Skeletal muscle tissue (tissue), 4 donors: Measurements from ENCODE around the gene SPON1. TPM values are rescaled to one million over a fixed set of nuclear protein-coding genes. Genes with fewer than 3 reads are reported as not detected.
"Not testable (repeated sequence)": the region's sequence is repeated elsewhere in the genome, so short reads cannot be mapped to it uniquely, and the experiment has no call there.

ENCODE experiments used
- H3K27ac ChIP-seq: one replicate; pipeline ENCODE4 v1.7.0; 2013; ENCODE audit warnings: mild to moderate bottlenecking, low read depth, low read length, inconsistent platforms
- H3K27me3 ChIP-seq, 3 donors: one replicate each; pipeline ENCODE4 v1.7.0; 2013; ENCODE audit warnings: low read length in 3 of 3; ENCODE audit not compliant: control insufficient read depth in 3 of 3, insufficient read depth in 3 of 3
- H3K36me3 ChIP-seq, 3 donors: one replicate each; pipeline ENCODE4 v1.7.0; 2013; ENCODE audit warnings: low read length in 3 of 3; ENCODE audit not compliant: control insufficient read depth in 3 of 3, insufficient read depth in 3 of 3
- H3K4me1 ChIP-seq, 3 donors: one replicate each; pipeline ENCODE4 v1.7.0; 2013; ENCODE audit warnings: low read length in 3 of 3, mild to moderate bottlenecking in 3 of 3; ENCODE audit not compliant: control insufficient read depth in 3 of 3, insufficient read depth in 3 of 3
- H3K4me3 ChIP-seq, 3 donors: one replicate each; pipeline ENCODE4 v1.7.0; 2013; ENCODE audit warnings: low read length in 3 of 3
- H3K9ac ChIP-seq, 3 donors: one replicate each; pipeline ENCODE4 v1.7.0; 2013; ENCODE audit warnings: low read length in 3 of 3, mild to moderate bottlenecking in 3 of 3, moderate library complexity in 2 of 3, low read depth in 1 of 3
- H3K9me3 ChIP-seq, 3 donors: one replicate each; pipeline ENCODE4 v1.7.0; 2013; ENCODE audit warnings: low read length in 3 of 3; ENCODE audit not compliant: control insufficient read depth in 3 of 3
- total RNA-seq: library from RNA; depleted of rRNA; stranded (reverse); fragments of >200 nt; gene quantifications from one replicate; pipeline ENCODE4 v1.2.3, GENCODE V29; 2014
- donor health status: Osteomylitis.

SPON1 gene
- total RNA-seq, result 20.4 TPM

DNA sequence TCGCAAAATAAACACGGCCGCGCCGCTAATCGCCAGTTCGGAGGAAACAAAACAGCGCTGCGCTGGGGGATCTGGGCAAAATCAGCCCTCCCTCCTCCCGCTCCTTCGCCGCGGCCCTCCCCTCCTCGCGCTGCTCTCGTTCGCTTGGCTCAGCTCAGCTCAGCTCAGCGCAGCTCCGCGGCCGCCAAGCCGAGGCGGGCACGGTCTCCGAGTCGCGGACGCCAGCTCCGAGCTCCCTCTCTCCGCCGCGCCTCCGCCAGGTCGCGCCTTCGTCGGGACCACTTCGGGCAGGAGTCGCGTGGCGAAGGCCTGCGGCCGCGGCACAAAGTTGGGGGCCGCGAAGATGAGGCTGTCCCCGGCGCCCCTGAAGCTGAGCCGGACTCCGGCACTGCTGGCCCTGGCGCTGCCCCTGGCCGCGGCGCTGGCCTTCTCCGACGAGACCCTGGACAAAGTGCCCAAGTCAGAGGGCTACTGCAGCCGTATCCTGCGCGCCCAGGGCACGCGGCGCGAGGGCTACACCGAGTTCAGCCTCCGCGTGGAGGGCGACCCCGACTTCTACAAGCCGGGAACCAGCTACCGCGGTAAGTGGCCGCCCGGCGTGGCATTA lies at the start of gene SPON1:
Gene SPON1 (plus strand): TSS at position 162 of the 607 bp plus-strand sequence. CDS start 182 bp downstream, at position 344.
- Histone ChIP-seq H3K4me3 (peak within 1 kb of the TSS in 1 of 3 donors; percentile 43), H3K36me3 (no peaks in the 10 kb centered on the region), H3K9me3 (no peaks in the 10 kb centered on the region), H3K27ac (peak within 1 kb of the TSS; percentile 25), H3K9ac (no peak within 1 kb of the TSS), H3K4me1 (peaks cover 0 to 15% (median 2%) of the 10 kb centered on the region in 3 donors), H3K27me3 (peaks cover 38 to 57% (median 51%) of the 10 kb centered on the region in 3 donors)

DNA sequence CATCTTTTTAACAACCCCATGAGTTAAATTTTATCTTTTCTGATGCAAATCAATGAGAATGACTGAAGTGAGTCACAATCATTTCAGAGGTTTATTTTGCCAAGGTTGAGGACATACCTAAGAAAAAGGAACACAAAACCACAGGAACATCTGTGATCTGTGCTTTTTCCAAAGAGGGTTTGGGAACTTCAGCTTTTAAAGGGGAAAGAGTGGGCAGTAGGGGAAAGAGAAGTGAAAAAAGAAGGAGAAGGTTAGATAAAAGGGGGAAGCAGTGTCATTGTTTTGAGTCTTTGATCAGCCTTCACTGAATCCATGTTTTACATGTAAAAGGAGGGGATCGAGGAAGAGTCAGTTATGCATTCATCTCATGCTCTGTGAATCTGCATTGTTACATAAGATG lies 45.3 kb upstream of the SPON1 start:
- no peaks in the 10 kb centered on the region for H3K36me3 ChIP-seq
- no peak overlapping the region for H3K27ac ChIP-seq
- H3K4me3 ChIP-seq, result no peak overlapping the region
- H3K4me1 ChIP-seq, result no peaks in the 10 kb centered on the region
- H3K9me3 ChIP-seq, result no peaks in the 10 kb centered on the region
- no peaks in the 10 kb centered on the region for H3K27me3 ChIP-seq
- no peak overlapping the region for H3K9ac ChIP-seq

DNA sequence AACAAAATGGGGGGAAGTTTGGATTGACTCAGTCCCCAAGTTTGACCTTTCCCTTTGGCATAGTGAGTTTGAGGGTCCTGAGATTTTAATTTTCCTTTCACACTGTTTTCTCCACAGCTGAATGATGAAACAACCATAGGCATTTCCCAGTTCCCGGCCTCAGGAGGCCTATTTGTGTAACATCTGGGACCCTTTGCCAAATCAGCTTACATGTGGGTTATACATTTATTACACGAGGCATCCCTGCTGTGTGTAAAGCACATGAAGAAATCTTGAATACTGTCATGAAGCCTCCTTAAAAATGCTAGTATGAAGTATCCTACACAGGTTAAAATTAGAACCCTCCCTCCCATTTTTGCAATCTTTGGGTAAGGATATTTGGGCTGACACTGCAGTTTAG lies 44.6 kb upstream of the SPON1 start:
- no peak overlapping the region for H3K4me3 ChIP-seq
- no peaks in the 10 kb centered on the region for H3K36me3 ChIP-seq
- no peaks in the 10 kb centered on the region for H3K9me3 ChIP-seq
- H3K9ac ChIP-seq, result no peak overlapping the region
- H3K4me1 ChIP-seq, result no peaks in the 10 kb centered on the region
- H3K27ac ChIP-seq, result no peak overlapping the region
- no peaks in the 10 kb centered on the region for H3K27me3 ChIP-seq

DNA sequence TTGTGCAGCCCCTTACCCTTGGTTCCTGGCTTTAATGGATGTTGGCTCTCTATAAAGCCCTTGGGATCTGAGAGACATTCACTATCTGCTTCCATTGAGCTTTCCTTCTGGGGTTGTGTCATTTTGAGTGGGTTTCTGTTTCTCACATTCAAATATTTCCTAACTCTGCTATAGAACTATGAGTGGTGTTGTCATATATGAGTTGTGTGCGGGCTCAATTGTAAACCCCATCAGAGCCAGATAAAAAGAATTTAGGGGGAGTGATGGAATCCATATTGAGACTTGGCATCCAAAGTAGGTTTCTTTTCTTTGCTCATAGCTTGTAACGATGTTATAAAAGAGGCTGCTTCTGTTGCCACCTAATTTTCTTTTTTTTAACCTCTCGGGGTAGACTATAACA lies 41.8 kb upstream of the SPON1 start:
- Histone ChIP-seq H3K4me1 (no peaks in the 10 kb centered on the region), H3K9me3 (no peaks in the 10 kb centered on the region), H3K27me3 (no peaks in the 10 kb centered on the region), H3K4me3 (no peak overlapping the region), H3K27ac (no peak overlapping the region), H3K9ac (no peak overlapping the region), H3K36me3 (no peaks in the 10 kb centered on the region)

DNA sequence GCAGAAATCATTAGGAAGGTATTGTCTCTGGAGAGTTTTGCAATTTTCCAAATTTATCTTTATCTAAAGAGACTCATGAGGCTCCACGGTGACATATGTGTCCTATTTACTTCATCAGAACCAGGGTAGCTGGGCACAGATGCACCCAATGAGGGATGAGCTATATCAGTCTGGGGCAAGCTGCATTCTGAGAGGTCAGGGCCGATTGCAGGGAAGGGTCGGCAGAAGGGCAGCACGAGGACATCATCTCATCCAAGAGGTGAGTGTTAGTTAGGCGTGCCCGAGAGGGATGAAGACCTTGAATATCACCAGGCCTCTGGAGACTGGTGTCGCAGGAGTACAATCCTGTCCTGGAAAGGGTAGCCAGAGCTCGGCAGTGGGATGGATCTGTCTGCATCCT lies 41.0 kb upstream of the SPON1 start:
- H3K9me3 ChIP-seq, result no peaks in the 10 kb centered on the region
- no peaks in the 10 kb centered on the region for H3K27me3 ChIP-seq
- H3K9ac ChIP-seq, result no peak overlapping the region
- H3K4me1 ChIP-seq, result no peaks in the 10 kb centered on the region
- no peaks in the 10 kb centered on the region for H3K36me3 ChIP-seq
- H3K27ac ChIP-seq, result no peak overlapping the region
- H3K4me3 ChIP-seq, result no peak overlapping the region

DNA sequence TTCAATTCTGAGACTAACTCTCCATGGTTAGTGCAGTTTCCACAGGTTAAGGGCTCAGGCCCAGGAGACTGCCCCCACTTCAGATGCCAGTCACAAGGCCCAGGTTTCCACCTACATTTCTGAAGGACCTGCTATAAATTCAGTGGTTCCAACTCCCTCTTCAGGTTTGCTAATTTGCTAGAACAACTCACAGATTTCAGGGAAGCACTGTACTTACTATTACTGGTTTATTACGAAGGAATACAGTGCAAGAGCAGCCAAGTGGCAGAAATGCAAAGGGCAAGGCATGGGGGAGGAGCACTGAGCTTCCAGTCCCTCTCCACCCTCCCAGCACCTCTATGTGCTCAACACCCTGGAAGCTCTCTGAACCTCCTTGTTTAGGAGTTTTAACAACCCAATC lies 39.3 kb upstream of the SPON1 start:
- H3K4me3 ChIP-seq, result no peak overlapping the region

DNA sequence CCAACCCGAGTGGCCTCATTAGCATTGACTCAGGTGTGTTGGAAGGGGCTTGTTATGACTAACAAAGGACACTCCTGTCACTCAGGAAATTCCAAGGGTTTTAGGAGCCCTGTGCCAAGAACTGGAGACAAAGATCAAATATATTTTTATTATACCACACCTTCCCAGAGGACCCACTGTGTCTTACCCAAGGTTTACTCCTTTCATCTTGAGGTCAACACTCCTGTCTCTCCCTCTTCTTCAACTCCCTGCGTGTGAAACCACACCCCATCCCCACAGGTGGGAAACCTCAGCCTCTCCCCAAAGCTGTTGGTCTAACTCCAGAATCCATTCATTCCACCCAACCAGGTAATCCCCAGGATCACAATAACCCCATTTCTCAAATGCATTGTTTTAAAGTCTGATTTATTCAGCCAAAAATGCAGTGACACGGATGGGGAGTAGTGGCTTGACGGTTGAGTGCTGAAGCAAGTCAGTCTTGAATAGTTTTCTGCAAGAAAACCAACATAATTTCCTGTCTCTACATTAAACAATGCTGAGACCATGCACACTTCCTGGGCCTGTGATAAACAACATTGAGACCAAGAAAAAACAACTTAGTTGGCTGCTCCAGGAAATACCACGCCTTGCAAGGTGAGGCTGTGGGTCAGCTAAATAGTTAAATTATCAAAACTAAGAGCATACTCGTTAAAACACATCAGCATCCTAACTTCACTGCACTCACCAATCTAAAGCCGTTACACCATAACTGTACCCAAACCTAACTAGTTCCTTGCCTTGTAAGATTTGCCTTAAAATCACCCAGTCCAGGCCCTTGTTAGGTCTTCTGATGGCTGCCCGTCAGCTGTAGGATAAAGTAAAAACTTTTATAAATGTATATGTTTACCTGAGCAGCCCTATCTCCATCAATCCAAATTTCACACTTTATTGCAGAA lies 38.5 kb upstream of the SPON1 start:
- no peak overlapping the region for H3K4me3 ChIP-seq

More for the DNA sequence above, 39.3 kb upstream of the SPON1 start:
- no peaks in the 10 kb centered on the region for H3K36me3 ChIP-seq
- no peak overlapping the region for H3K9ac ChIP-seq
- no peaks in the 10 kb centered on the region for H3K27me3 ChIP-seq
- no peaks in the 10 kb centered on the region for H3K4me1 ChIP-seq
- no peak overlapping the region for H3K27ac ChIP-seq
- H3K9me3 ChIP-seq, result no peaks in the 10 kb centered on the region

DNA sequence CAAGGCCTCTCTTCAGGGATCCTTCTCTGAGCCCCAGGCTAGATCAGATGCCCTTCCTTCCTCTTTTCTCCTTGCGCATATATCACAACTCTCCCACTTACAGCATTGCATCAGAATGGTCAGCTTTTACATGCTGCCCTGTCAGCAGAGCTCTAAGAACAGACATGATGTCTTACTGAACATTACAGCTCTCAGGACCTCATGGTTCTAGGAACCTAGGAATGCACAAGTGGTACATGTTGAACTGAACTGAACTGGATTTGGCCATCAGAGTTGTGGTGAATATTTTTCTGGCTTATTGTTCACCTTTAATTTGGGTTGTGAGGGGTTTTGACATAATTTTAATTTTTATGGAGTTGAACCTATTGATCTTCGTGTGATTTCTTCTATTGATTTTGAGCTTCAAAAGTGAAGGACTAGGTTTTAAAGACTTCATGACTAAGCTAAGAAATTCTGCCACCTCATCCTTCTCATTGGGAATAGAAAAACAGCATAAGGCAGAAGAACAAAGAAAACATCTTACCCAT lies 37.7 kb upstream of the SPON1 start:
- no peak overlapping the region for H3K4me3 ChIP-seq
- no peak overlapping the region for H3K27ac ChIP-seq
- no peaks in the 10 kb centered on the region for H3K9me3 ChIP-seq
- no peaks in the 10 kb centered on the region for H3K27me3 ChIP-seq
- no peaks in the 10 kb centered on the region for H3K4me1 ChIP-seq
- H3K36me3 ChIP-seq, result no peaks in the 10 kb centered on the region
- no peak overlapping the region for H3K9ac ChIP-seq

More for the DNA sequence above, 38.5 kb upstream of the SPON1 start:
- no peaks in the 10 kb centered on the region for H3K27me3 ChIP-seq
- no peaks in the 10 kb centered on the region for H3K4me1 ChIP-seq
- no peak overlapping the region for H3K27ac ChIP-seq
- H3K9me3 ChIP-seq, result no peaks in the 10 kb centered on the region
- H3K36me3 ChIP-seq, result no peaks in the 10 kb centered on the region
- H3K9ac ChIP-seq, result no peak overlapping the region

DNA sequence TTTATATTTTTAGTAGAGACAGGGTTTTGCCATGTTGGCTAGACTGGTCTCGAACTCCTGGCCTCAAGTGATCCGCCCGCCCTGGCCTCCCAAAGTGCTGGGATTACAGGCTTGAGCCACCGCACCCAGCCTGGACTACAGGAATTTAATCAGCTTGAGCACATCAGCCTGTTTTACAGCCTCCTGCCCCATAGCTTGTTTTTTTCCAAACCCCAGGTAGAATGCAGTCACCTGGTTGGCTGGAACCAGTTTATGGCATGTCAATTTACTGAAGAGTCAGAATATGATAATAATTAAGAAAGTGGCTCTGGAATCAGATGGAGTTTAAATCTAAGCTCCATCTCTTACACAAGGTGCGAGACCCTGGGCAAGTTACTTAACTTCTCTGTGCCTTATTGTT lies 36.2 kb upstream of the SPON1 start:
- not testable (repeated sequence) for H3K9ac ChIP-seq, H3K4me1 ChIP-seq, H3K36me3 ChIP-seq, H3K9me3 ChIP-seq, H3K27ac ChIP-seq, H3K27me3 ChIP-seq, H3K4me3 ChIP-seq

DNA sequence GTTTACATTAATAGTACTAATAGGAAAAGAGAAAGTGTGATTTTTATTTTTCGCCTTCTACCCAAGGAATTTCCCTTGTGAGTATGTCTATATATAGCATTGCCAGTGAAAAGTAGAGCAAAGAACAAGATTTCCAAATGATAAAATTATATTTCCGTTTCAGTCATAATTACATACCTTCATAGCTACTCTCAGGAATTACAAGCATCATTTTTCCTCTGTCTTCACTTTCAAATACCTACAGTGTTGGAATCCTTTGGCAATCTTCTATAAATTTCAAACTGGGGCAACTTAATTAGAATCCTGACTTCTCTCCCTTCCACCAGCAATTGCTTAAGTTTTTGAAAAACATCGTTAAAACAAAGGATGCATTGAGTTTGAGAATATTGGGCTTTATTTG lies 35.5 kb upstream of the SPON1 start:
- Histone ChIP-seq H3K9ac (no peak overlapping the region), H3K4me3 (no peak overlapping the region), H3K9me3 (no peaks in the 10 kb centered on the region), H3K27me3 (peaks cover 0 to 2% (median 0%) of the 10 kb centered on the region in 3 donors), H3K36me3 (no peaks in the 10 kb centered on the region), H3K4me1 (no peaks in the 10 kb centered on the region), H3K27ac (no peak overlapping the region)
